IMR-90 (cell line): Measurements from ENCODE around the gene SLC26A8. TPM values are rescaled to one million over a fixed set of nuclear protein-coding genes. Genes with fewer than 3 reads are reported as not detected.

Experiments
- ATAC-seq: fragments of 200-7000 bp; cut with Tn5 transposase; 2 replicates; pipeline ENCODE4 v1.9.1; 2020; ENCODE audit warnings: low read depth, mild to moderate bottlenecking, moderate library complexity
- BruUV-seq: library from RNA; stranded (reverse); fragments of 400-500 nt; replicated peaks from 2 replicates; lab custom pipeline; 2021; lab: Mats Ljungman, UMichigan
- CTCF ChIA-PET: fragments of 300-600 bp; formaldehyde crosslinking; extraction: SDS; loops from one replicate; lab custom pipeline; 2021; ENCODE audit warnings: antibody characterized with exemption; lab: Yijun Ruan, JAX
- POLR2A ChIA-PET: fragments of 300-600 bp; sonication (Branson Sonifier 250); formaldehyde crosslinking; loops from one replicate; lab custom pipeline; 2022; ENCODE audit warnings: antibody characterized with exemption; ENCODE audit not compliant: unreplicated experiment; lab: Charles Lee
- DNase-seq: peaks from one replicate; pipeline ENCODE4 v3.0.0; 2013
- H2AFZ ChIP-seq: replicated peaks from 2 replicates; pipeline ENCODE3; 2013; ENCODE audit warnings: low read length, mild to moderate bottlenecking; ENCODE audit not compliant: poor library complexity
- H2AK5ac ChIP-seq: 2 replicates; pipeline ENCODE4 v1.6.1; 2013; ENCODE audit warnings: low read depth, low read length, inconsistent platforms
- H2AK9ac ChIP-seq: replicated peaks from 2 replicates; pipeline ENCODE3; 2013; ENCODE audit warnings: mild to moderate bottlenecking, low read depth, low read length, moderate library complexity; ENCODE audit not compliant: poor library complexity
- H2BK120ac ChIP-seq: 2 replicates; pipeline ENCODE4 v1.6.1; 2013; ENCODE audit warnings: low read depth, low read length, inconsistent platforms
- H2BK15ac ChIP-seq: 3 replicates; pipeline ENCODE4 v1.6.1; 2013; ENCODE audit warnings: low read depth, low read length, inconsistent platforms
- H2BK20ac ChIP-seq: 2 replicates; pipeline ENCODE4 v1.6.1; 2013; ENCODE audit warnings: low read depth, mild to moderate bottlenecking, inconsistent platforms, low read length, moderate library complexity
- H2BK5ac ChIP-seq: 2 replicates; pipeline ENCODE4 v1.6.1; 2013; ENCODE audit warnings: mild to moderate bottlenecking, low read depth, low read length, inconsistent platforms; ENCODE audit not compliant: poor library complexity, severe bottlenecking
- H3K14ac ChIP-seq: replicated peaks from 2 replicates; pipeline ENCODE4 v1.6.1; 2013; ENCODE audit warnings: low read depth, low read length, inconsistent platforms
- H3K18ac ChIP-seq: 2 replicates; pipeline ENCODE4 v1.6.1; 2013; ENCODE audit warnings: low read depth, low read length, control low read depth
- H3K23ac ChIP-seq: 2 replicates; pipeline ENCODE4 v1.6.1; 2013; ENCODE audit warnings: low read depth, low read length, inconsistent platforms
- H3K27ac ChIP-seq: 2 replicates; pipeline ENCODE4 v1.5.1; 2013; ENCODE audit warnings: mild to moderate bottlenecking, control low read depth, low read length; ENCODE audit not compliant: insufficient read depth
- H3K27me3 ChIP-seq: 2 replicates; pipeline ENCODE4 v1.6.1; 2013; ENCODE audit warnings: low read length; ENCODE audit not compliant: control insufficient read depth, insufficient read depth
- H3K36me3 ChIP-seq: 2 replicates; pipeline ENCODE4 v1.6.1; 2013; ENCODE audit warnings: low read length, mixed read lengths; ENCODE audit not compliant: control insufficient read depth, insufficient read depth
- H3K4ac ChIP-seq: 2 replicates; pipeline ENCODE4 v1.6.1; 2013; ENCODE audit warnings: low read depth, low read length, inconsistent platforms
- H3K4me1 ChIP-seq: 2 replicates; pipeline ENCODE4 v1.6.1; 2013; ENCODE audit warnings: low read length, mixed read lengths; ENCODE audit not compliant: control insufficient read depth, insufficient read depth
- H3K4me2 ChIP-seq: 2 replicates; pipeline ENCODE4 v1.6.1; 2013; ENCODE audit warnings: low read depth, mild to moderate bottlenecking, control low read depth, low read length, moderate library complexity
- H3K4me3 ChIP-seq: 2 replicates; pipeline ENCODE4 v1.5.1; 2013; ENCODE audit warnings: low read depth, mild to moderate bottlenecking, control low read depth, low read length, moderate library complexity; ENCODE audit not compliant: insufficient read depth
- H3K56ac ChIP-seq: 2 replicates; pipeline ENCODE4 v1.6.1; 2013; ENCODE audit warnings: low read length, inconsistent platforms; ENCODE audit not compliant: insufficient read depth; ENCODE audit errors: extremely low read depth
- H3K79me1 ChIP-seq, 2 experiments: 2 replicates each; pipeline ENCODE4 v1.6.1; 2013; ENCODE audit warnings: low read length in 2 of 2, inconsistent platforms in 1 of 2, low read depth in 1 of 2
- H3K9ac ChIP-seq: 2 replicates; pipeline ENCODE4 v1.6.1; 2013; ENCODE audit warnings: low read depth, low read length, control low read depth
- H3K9me1 ChIP-seq: 2 replicates; pipeline ENCODE4 v1.6.1; 2013; ENCODE audit warnings: low read length, inconsistent platforms; ENCODE audit not compliant: insufficient read depth
- H3K9me3 ChIP-seq: 2 replicates; pipeline ENCODE4 v1.6.1; 2013; ENCODE audit warnings: low read length; ENCODE audit not compliant: control insufficient read depth, insufficient read depth
- H4K20me1 ChIP-seq: 2 replicates; pipeline ENCODE4 v1.6.1; 2013; ENCODE audit warnings: low read length, inconsistent platforms; ENCODE audit not compliant: insufficient read depth
- H4K5ac ChIP-seq: 2 replicates; pipeline ENCODE4 v1.6.1; 2013; ENCODE audit warnings: mild to moderate bottlenecking, low read depth, low read length, control low read depth
- H4K8ac ChIP-seq, 2 experiments: 2 replicates each; pipeline ENCODE4 v1.6.1; 2013; ENCODE audit warnings: low read depth in 2 of 2, low read length in 2 of 2, control low read depth in 1 of 2, inconsistent platforms in 1 of 2
- H4K91ac ChIP-seq: 2 replicates; pipeline ENCODE4 v1.6.1; 2013; ENCODE audit warnings: low read depth, low read length, inconsistent platforms; ENCODE audit not compliant: insufficient read depth
- FOS ChIP-seq: fragments of 150-350 bp; IDR thresholded peaks from 2 replicates; pipeline ENCODE4 v1.6.1; 2016; ENCODE audit warnings: low read depth, low read length
- POLR2A ChIP-seq: IDR thresholded peaks from 2 replicates; pipeline ENCODE4 v1.6.1; 2012; ENCODE audit warnings: mild to moderate bottlenecking, low read depth, low read length
- RCOR1 ChIP-seq: IDR thresholded peaks from 2 replicates; pipeline ENCODE4 v1.6.1; 2012; ENCODE audit warnings: mild to moderate bottlenecking, low read length, improper control_type of control experiment; ENCODE audit not compliant: insufficient replicate concordance
- WGBS, 2 experiments: methylation state at CpG; one replicate each; pipeline versions ENCODE4 v1.1.5 to v1.1.7; 2013; ENCODE audit warnings: missing lambda C conversion rate in 2 of 2; ENCODE audit not compliant: insufficient read length in 1 of 2; ENCODE audit errors: extremely low coverage in 2 of 2; 5-methylcytosine and 5-hydroxymethylcytosine counted together
- dilution Hi-C: fragments of 300-500 bp; cut with HindIII; formaldehyde crosslinking; loops from one replicate; pipeline ENCODE4 v1.14.3; 2018; ENCODE audit warnings: low sequenced_read_pairs; ENCODE audit not compliant: unreplicated experiment
- in situ Hi-C: fragments of 300-500 bp; cut with MboI; formaldehyde crosslinking; loops from 3 replicates; pipeline ENCODE4 v1.14.3; 2019; ENCODE audit warnings: low sequenced_read_pairs, inconsistent platforms, mixed read lengths
- intact Hi-C: fragments of 100-400 bp; cut with micrococcal nuclease; formaldehyde crosslinking; loops from 2 replicates; pipeline ENCODE4 v1.10.0; 2022
- polyA plus RNA-seq, 3 experiments: library from polyadenylated mRNA; depleted of rRNA; stranded (reverse); fragments of >200 nt; gene quantifications; 2 replicates each; pipeline ENCODE4 v1.2.3, GENCODE V29; 2012; ENCODE audit warnings: low replicate concordance in 1 of 3
- total RNA-seq: library from RNA; depleted of rRNA; stranded (reverse); fragments of >200 nt; gene quantifications from 2 replicates; pipeline ENCODE4 v1.2.3, GENCODE V29; 2012

Gene SLC26A8
- total and polyA plus RNA-seq, 2 of the 4 experiments (the other 2 are of a cell fraction): 0.07 TPM; not detected in 1

GRCh38 chr6:36068586-36068985, 44.1 kb upstream of the SLC26A8 start:
- Histone ChIP-seq H3K79me1 (peaks cover 19 to 68% of the 10 kb centered on the region in 2 experiments), H3K4me1 (peaks cover 9% of the 10 kb centered on the region), H2BK20ac (no peak overlapping the region), H3K9me1 (peaks cover 2% of the 10 kb centered on the region; the same call in 1 of the 2 replicates), H2AK9ac (no peak overlapping the region), H3K4me2 (no peak overlapping the region), H3K56ac (no peak overlapping the region), H2AFZ (no peak overlapping the region), H3K36me3 (no peaks in the 10 kb centered on the region), H3K18ac (no peak overlapping the region), H4K5ac (no peak overlapping the region), H4K91ac (no peak overlapping the region), H3K27me3 (no peaks in the 10 kb centered on the region), H3K4ac (no peak overlapping the region), H3K23ac (no peak overlapping the region), H4K8ac (no peak overlapping the region), H2BK5ac (no peak overlapping the region), H2BK120ac (no peak overlapping the region), H3K9ac (no peak overlapping the region), H3K14ac (no peak overlapping the region), H3K27ac (no peak overlapping the region), H3K4me3 (no peak overlapping the region), H4K20me1 (peaks cover 66% of the 10 kb centered on the region), H2AK5ac (no peak overlapping the region), H2BK15ac (no peak overlapping the region), H3K9me3 (no peaks in the 10 kb centered on the region)
- in situ Hi-C loops: no loop called here
- TF ChIP-seq POLR2A: no peak
- no peak for TF ChIP-seq FOS
- no peak for TF ChIP-seq RCOR1
- dilution Hi-C loops: no loop called here
- CTCF ChIA-PET: no interaction called here
- BruUV-seq: no TSS peak
- POLR2A ChIA-PET: no interaction called here
- WGBS, 2 experiments: no CpG with 5 or more reads among the region's 3 CpGs
- DNase-seq: no peak
- ATAC-seq: no peak
- intact Hi-C loops: loop anchor here (5.0 kb wide), 1 partner anchor 41 kb away; the partner anchor contains the start of gene MAPK14
